Measurements from ENCODE around the gene TRPM2. TPM values are rescaled to one million over a fixed set of nuclear protein-coding genes. Genes with fewer than 3 reads are reported as not detected.

TRPM2 gene
- total and polyA plus RNA-seq, 10 of the 15 experiments (the other 5 are each of a cell fraction or from before 2014, with no cell fraction given) = 0.03 to 9.1 (median 2.6) TPM

DNA sequence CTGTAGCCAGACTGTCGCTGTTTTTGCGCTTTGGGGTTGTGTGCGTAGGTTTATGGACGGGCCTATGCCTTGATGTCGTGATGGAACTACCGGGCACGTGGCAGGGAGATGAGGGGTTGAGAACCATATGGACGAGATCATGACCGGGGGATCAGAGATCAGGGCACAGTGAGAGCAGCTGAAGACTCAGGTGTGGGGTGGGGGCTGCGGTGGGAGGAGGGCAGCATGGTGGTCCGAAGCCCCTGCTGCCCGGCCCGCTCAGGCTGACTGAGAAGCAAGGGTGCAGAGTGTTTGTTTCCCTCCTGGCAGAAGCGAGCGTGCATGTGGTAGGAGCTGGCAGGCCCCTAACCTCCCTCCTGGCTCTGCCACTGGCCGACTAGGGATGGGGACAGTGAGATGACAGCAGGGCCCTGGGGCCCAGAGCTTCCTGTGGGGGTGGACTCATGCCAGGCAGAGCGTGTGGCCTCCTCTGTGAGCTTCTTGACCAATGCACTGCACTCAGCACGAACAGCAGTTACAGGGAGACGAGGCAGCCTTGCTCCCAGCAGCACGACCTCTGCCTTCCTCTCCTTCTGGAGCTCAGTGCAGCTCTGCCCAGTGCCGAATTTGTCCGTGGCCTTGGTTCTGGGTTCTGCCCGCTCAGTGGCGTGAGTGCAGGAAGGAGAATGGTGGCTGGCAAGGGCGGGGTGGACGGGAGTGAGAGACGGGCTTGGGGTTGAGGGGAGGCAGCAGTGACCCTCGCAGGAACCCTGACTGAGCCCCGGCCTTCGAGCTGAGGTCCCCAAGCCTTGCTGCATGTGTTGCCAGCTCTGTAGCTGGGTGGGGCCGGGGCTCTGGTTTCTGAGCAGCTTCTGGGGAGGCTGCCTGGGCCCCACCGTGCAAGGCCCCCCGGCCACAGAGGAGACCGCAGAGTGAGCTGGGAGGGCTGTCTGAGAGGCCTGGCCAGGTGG, 79.7 kb downstream of the TRPM2 start:
- Histone ChIP-seq H2AFZ (ENCODE audit: control insufficient read depth, low read depth, low read length) (no peak overlapping the region), H3K9ac (ENCODE audit: control insufficient read depth, insufficient read depth, low read length) (no peak overlapping the region), H3K4me3 (no peak overlapping the region), H3K79me2 (ENCODE audit: control insufficient read depth, insufficient read depth, low read length) (no peaks in the 10 kb centered on the region), H3K9me3 (replicated peaks; ENCODE audit: control insufficient read depth, insufficient read depth, low read length) (peaks cover 1% of the 10 kb centered on the region; the same call in 1 of the 3 replicates), H3K27ac (ENCODE audit: control insufficient read depth, insufficient read depth) (no peak overlapping the region), H3K4me2 (ENCODE audit: control insufficient read depth, insufficient read depth) (no peak overlapping the region), H4K20me1 (ENCODE audit: control insufficient read depth, insufficient read depth) (no peaks in the 10 kb centered on the region), H3K4me1 (ENCODE audit: control insufficient read depth, insufficient read depth, low read length) (no peaks in the 10 kb centered on the region), H3K27me3 (replicated peaks in 1 of 2; ENCODE audit: control insufficient read depth in 2 of 2, insufficient read depth in 2 of 2, low read length in 1 of 2) (no peaks in the 10 kb centered on the region), H3K36me3 (ENCODE audit: control insufficient read depth in 2 of 2, insufficient read depth in 2 of 2, low read length in 1 of 2) (no peaks in the 10 kb centered on the region)
- FAIRE-seq (no peak), DNase-seq (ENCODE audit: low read depth, low spot score) (no peak), ATAC-seq (no peak)
- in situ Hi-C loops (cut with MboI) = no loop called here
- intact Hi-C loops (cut with micrococcal nuclease; ENCODE audit: unreplicated experiment) = no loop called here
- WGBS (ENCODE audit: insufficient coverage, insufficient replicate concordance, low lambda C conversion rate, missing lambda C conversion rate) = 64% methylated on average over 34 of the region's 34 CpGs
- RAD21 ChIA-PET (ENCODE audit: unreplicated experiment) = no interaction called here
- SMC1A ChIA-PET (ENCODE audit: uncharacterized antibody, unreplicated experiment) = interaction anchor here (0.7 kb wide), 1 partner anchor 8 kb away, joined by 3 read pairs; no protein-coding TSS in a partner anchor
- POLR2A ChIA-PET = no interaction called here
- BruUV-seq (replicated peaks) = no TSS peak
- CTCF ChIA-PET = no interaction called here
- TF ChIP-seq, protein P1, sequence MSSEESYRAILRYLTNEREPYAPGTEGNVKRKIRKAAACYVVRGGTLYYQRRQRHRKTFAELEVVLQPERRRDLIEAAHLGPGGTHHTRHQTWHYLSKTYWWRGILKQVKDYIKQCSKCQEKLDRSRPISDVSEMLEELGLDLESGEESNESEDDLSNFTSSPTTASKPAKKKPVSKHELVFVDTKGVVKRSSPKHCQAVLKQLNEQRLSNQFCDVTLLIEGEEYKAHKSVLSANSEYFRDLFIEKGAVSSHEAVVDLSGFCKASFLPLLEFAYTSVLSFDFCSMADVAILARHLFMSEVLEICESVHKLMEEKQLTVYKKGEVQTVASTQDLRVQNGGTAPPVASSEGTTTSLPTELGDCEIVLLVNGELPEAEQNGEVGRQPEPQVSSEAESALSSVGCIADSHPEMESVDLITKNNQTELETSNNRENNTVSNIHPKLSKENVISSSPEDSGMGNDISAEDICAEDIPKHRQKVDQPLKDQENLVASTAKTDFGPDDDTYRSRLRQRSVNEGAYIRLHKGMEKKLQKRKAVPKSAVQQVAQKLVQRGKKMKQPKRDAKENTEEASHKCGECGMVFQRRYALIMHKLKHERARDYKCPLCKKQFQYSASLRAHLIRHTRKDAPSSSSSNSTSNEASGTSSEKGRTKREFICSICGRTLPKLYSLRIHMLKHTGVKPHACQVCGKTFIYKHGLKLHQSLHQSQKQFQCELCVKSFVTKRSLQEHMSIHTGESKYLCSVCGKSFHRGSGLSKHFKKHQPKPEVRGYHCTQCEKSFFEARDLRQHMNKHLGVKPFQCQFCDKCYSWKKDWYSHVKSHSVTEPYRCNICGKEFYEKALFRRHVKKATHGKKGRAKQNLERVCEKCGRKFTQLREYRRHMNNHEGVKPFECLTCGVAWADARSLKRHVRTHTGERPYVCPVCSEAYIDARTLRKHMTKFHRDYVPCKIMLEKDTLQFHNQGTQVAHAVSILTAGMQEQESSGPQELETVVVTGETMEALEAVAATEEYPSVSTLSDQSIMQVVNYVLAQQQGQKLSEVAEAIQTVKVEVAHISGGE (CRISPR knock-in tag; IDR thresholded peaks at IDR 0.05) = no peak
- TF ChIP-seq GATAD2B (conservative IDR thresholded peaks at IDR 0.05; ENCODE audit: low read depth) (no peak), CBX5 (IDR thresholded peaks at IDR 0.05; ENCODE audit: low read depth) (no peak), KDM1A (IDR thresholded peaks at IDR 0.05; ENCODE audit: borderline replicate concordance) (no peak)
- TF ChIP-seq, protein P2, sequence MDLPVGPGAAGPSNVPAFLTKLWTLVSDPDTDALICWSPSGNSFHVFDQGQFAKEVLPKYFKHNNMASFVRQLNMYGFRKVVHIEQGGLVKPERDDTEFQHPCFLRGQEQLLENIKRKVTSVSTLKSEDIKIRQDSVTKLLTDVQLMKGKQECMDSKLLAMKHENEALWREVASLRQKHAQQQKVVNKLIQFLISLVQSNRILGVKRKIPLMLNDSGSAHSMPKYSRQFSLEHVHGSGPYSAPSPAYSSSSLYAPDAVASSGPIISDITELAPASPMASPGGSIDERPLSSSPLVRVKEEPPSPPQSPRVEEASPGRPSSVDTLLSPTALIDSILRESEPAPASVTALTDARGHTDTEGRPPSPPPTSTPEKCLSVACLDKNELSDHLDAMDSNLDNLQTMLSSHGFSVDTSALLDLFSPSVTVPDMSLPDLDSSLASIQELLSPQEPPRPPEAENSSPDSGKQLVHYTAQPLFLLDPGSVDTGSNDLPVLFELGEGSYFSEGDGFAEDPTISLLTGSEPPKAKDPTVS (IDR thresholded peaks at IDR 0.05; ENCODE audit: low read depth, low read length) = no peak
- TF ChIP-seq, protein P3, sequence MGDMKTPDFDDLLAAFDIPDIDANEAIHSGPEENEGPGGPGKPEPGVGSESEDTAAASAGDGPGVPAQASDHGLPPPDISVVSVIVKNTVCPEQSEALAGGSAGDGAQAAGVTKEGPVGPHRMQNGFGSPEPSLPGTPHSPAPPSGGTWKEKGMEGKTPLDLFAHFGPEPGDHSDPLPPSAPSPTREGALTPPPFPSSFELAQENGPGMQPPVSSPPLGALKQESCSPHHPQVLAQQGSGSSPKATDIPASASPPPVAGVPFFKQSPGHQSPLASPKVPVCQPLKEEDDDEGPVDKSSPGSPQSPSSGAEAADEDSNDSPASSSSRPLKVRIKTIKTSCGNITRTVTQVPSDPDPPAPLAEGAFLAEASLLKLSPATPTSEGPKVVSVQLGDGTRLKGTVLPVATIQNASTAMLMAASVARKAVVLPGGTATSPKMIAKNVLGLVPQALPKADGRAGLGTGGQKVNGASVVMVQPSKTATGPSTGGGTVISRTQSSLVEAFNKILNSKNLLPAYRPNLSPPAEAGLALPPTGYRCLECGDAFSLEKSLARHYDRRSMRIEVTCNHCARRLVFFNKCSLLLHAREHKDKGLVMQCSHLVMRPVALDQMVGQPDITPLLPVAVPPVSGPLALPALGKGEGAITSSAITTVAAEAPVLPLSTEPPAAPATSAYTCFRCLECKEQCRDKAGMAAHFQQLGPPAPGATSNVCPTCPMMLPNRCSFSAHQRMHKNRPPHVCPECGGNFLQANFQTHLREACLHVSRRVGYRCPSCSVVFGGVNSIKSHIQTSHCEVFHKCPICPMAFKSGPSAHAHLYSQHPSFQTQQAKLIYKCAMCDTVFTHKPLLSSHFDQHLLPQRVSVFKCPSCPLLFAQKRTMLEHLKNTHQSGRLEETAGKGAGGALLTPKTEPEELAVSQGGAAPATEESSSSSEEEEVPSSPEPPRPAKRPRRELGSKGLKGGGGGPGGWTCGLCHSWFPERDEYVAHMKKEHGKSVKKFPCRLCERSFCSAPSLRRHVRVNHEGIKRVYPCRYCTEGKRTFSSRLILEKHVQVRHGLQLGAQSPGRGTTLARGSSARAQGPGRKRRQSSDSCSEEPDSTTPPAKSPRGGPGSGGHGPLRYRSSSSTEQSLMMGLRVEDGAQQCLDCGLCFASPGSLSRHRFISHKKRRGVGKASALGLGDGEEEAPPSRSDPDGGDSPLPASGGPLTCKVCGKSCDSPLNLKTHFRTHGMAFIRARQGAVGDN (IDR thresholded peaks at IDR 0.05) = no peak
- TF ChIP-seq, protein P4, sequence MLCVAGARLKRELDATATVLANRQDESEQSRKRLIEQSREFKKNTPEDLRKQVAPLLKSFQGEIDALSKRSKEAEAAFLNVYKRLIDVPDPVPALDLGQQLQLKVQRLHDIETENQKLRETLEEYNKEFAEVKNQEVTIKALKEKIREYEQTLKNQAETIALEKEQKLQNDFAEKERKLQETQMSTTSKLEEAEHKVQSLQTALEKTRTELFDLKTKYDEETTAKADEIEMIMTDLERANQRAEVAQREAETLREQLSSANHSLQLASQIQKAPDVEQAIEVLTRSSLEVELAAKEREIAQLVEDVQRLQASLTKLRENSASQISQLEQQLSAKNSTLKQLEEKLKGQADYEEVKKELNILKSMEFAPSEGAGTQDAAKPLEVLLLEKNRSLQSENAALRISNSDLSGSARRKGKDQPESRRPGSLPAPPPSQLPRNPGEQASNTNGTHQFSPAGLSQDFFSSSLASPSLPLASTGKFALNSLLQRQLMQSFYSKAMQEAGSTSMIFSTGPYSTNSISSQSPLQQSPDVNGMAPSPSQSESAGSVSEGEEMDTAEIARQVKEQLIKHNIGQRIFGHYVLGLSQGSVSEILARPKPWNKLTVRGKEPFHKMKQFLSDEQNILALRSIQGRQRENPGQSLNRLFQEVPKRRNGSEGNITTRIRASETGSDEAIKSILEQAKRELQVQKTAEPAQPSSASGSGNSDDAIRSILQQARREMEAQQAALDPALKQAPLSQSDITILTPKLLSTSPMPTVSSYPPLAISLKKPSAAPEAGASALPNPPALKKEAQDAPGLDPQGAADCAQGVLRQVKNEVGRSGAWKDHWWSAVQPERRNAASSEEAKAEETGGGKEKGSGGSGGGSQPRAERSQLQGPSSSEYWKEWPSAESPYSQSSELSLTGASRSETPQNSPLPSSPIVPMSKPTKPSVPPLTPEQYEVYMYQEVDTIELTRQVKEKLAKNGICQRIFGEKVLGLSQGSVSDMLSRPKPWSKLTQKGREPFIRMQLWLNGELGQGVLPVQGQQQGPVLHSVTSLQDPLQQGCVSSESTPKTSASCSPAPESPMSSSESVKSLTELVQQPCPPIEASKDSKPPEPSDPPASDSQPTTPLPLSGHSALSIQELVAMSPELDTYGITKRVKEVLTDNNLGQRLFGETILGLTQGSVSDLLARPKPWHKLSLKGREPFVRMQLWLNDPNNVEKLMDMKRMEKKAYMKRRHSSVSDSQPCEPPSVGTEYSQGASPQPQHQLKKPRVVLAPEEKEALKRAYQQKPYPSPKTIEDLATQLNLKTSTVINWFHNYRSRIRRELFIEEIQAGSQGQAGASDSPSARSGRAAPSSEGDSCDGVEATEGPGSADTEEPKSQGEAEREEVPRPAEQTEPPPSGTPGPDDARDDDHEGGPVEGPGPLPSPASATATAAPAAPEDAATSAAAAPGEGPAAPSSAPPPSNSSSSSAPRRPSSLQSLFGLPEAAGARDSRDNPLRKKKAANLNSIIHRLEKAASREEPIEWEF (IDR thresholded peaks at IDR 0.05; ENCODE audit: insufficient replicate concordance, low read depth, low read length) = no peak
